Erythroblast (primary cell): ENCODE measurements around the gene DSN1.

Experiments used
- GATA1 ChIP-seq: IDR thresholded peaks from 2 replicates; pipeline ENCODE4 v1.6.1; 2011; ENCODE audit warnings: low read depth, mild to moderate bottlenecking, control low read depth, low read length, moderate library complexity
- POLR2A ChIP-seq: IDR thresholded peaks from 2 replicates; pipeline ENCODE4 v1.6.1; 2011; ENCODE audit warnings: mild to moderate bottlenecking, low read length

DNA sequence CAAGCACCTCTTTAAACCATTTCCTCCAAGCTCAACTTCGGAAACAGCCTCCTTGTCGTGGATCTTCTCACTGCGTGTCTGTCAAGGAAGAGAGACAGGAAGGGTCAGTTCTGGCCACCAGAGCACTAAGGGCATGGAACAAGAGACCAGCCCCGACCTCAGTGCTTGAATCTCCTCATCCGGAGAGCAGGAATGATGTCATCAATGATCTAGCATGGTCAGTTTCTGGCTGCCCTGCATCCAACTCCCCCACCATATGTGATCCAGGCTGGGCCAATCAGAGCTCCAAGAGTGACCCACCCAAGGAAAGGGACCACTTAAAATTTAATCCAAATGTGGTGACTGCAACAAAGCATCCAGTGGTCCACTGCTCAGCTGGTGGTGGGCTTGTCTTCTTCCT, 23.3 kb upstream of the DSN1 start:
- TF ChIP-seq POLR2A (no peak), GATA1 (no peak)
